Breast epithelium (tissue), 3 donors: ENCODE measurements around the gene TMEM117.

ENCODE experiments used
- CTCF ChIP-seq, 3 donors: fragments of 450-650 bp; IDR thresholded peaks; one replicate each; pipeline ENCODE4 v1.5.1; 2016 to 2017; ENCODE audit warnings: antibody characterized with exemption in 3 of 3, mild to moderate bottlenecking in 3 of 3, moderate library complexity in 3 of 3
- POLR2A ChIP-seq: fragments of 450-650 bp; IDR thresholded peaks from one replicate; pipeline ENCODE4 v1.6.1; 2016; ENCODE audit warnings: antibody characterized with exemption, mild to moderate bottlenecking, moderate library complexity
- POLR2AphosphoS5 ChIP-seq, 3 donors: sonication (generic); formaldehyde crosslinking; IDR thresholded peaks; one replicate each; pipeline ENCODE4 v1.6.1; 2017; ENCODE audit warnings: antibody characterized with exemption in 3 of 3

DNA sequence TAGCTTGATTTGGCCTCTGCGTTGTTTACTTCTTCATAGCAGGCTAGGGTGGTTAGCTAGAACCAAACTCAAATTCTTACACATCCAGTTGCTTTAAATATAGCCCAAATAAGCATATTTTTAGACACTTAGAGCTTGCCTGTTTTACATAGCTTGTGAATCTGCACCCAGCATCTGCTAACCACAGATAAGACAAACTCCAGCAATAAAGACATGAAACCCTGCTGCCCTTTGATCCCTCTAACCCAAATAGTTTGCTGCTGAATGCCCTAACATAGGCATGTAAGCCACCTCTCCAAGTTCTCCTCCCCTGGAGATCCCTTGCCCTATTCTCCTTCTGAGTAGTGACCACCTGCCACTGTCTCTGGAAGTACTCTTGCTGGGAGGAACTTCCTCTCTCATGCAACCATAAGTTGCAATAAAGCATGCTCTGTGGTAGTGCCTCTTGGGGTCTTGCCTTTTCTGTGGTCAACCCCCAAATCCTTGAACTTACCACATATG, 185.6 kb downstream of the TMEM117 start:
- TF ChIP-seq CTCF (IDR thresholded peaks at IDR 0.05): no peak
- no peak for TF ChIP-seq POLR2A
- no peak for TF ChIP-seq POLR2AphosphoS5 (IDR thresholded peaks at IDR 0.05)
